Measurements from ENCODE around the gene ODC1. TPM values are rescaled to one million over a fixed set of nuclear protein-coding genes. Genes with fewer than 3 reads are reported as not detected.

ODC1 gene
- total and polyA plus RNA-seq, 12 donors: 6.4 to 204 (median 23.1) TPM

GRCh38 chr2:10428355-10428754, 19.8 kb downstream of the ODC1 start:
- WGBS, 4 donors: 95 to 100% (median 98%) methylated on average over 3 to 8 of the region's 8 CpGs
- TF ChIP-seq CTCF (IDR thresholded peaks at IDR 0.05) (no peak), POLR2A (IDR thresholded peaks at IDR 0.05) (no peak)
- Histone ChIP-seq H3K27ac (no peak overlapping the region), H3K9me3 (replicated peaks in 1 of 3) (no peaks in the 10 kb centered on the region), H3K27me3 (no peaks in the 10 kb centered on the region), H3K4me1 (replicated peaks in 1 of 2) (peaks cover 0 to 7% of the 10 kb centered on the region in 2 donors), H3K36me3 (replicated peaks in 1 of 2) (peaks cover 0 to 13% of the 10 kb centered on the region in 2 donors), H3K4me3 (no peak overlapping the region)
- no peak for DNase-seq
- intact Hi-C loops (cut with DNase I): no loop called here

- no peaks in the 10 kb centered on the region for H3K27me3 ChIP-seq
- no peak for TF ChIP-seq CTCF (IDR thresholded peaks at IDR 0.05)
- TF ChIP-seq POLR2A (IDR thresholded peaks at IDR 0.05): no peak
- intact Hi-C loops (cut with DNase I): no loop called here
- no peak overlapping the region for H3K4me3 ChIP-seq
- H3K4me1 ChIP-seq (replicated peaks in 1 of 2): peaks cover 0 to 7% of the 10 kb centered on the region in 2 donors
- H3K9me3 ChIP-seq (replicated peaks in 1 of 3): no peaks in the 10 kb centered on the region
- WGBS, 4 donors: 74 to 84% (median 78%) methylated on average over 17 of the region's 17 CpGs
- no peak for DNase-seq
- H3K27ac ChIP-seq: no peak overlapping the region
- H3K36me3 ChIP-seq (replicated peaks in 1 of 2): peaks cover 0 to 13% of the 10 kb centered on the region in 2 donors
Observed at GRCh38 chr2:10427618-10427949, 20.5 kb downstream of the ODC1 start.

GRCh38 chr2:10426726-10427617, 21.2 kb downstream of the ODC1 start:
- no peak for DNase-seq
- Histone ChIP-seq H3K27me3 (no peaks in the 10 kb centered on the region), H3K4me1 (replicated peaks in 1 of 2) (peaks cover 0 to 1% of the 10 kb centered on the region in 2 donors), H3K9me3 (replicated peaks in 1 of 3) (no peaks in the 10 kb centered on the region), H3K36me3 (replicated peaks in 1 of 2) (peaks cover 0 to 13% of the 10 kb centered on the region in 2 donors), H3K4me3 (no peak overlapping the region), H3K27ac (no peak overlapping the region)
- 88 to 93% (median 92%) methylated on average over 28 to 40 of the region's 40 CpGs for WGBS, 4 donors
- intact Hi-C loops (cut with DNase I): no loop called here
- TF ChIP-seq POLR2A (IDR thresholded peaks at IDR 0.05): no peak
- no peak for TF ChIP-seq CTCF (IDR thresholded peaks at IDR 0.05)

GRCh38 chr2:10425699-10426098, 22.4 kb downstream of the ODC1 start:
- intact Hi-C loops (cut with DNase I): no loop called here
- no peaks in the 10 kb centered on the region for H3K4me1 ChIP-seq (replicated peaks in 1 of 2)
- no peak for TF ChIP-seq POLR2A (IDR thresholded peaks at IDR 0.05)
- no peak for TF ChIP-seq CTCF (IDR thresholded peaks at IDR 0.05)
- no peaks in the 10 kb centered on the region for H3K9me3 ChIP-seq (replicated peaks in 1 of 3)
- no peak overlapping the region for H3K4me3 ChIP-seq
- DNase-seq: no peak
- no peaks in the 10 kb centered on the region for H3K27me3 ChIP-seq
- 62 to 87% (median 79%) methylated on average over 3 to 10 of the region's 10 CpGs for WGBS, 4 donors
- H3K36me3 ChIP-seq (replicated peaks in 1 of 2): peaks cover 0 to 13% of the 10 kb centered on the region in 2 donors
- no peak overlapping the region for H3K27ac ChIP-seq
